ENCODE results near the gene SLC12A4.

The SLC12A4 gene

GRCh38 chr16:67959536-67960329 is 8.7 kb downstream of the SLC12A4 start:
- Mint-ChIP-seq H3K36me3 (ENCODE audit: low read depth) (peaks cover 10% of the 10 kb centered on the region), H3K4me3 (no peak overlapping the region), H3K9me3 (no peaks in the 10 kb centered on the region), H3K27me3 (no peaks in the 10 kb centered on the region), H3K4me1 (ENCODE audit: low read depth) (no peaks in the 10 kb centered on the region), H3K27ac (no peak overlapping the region)

GRCh38 chr16:67957622-67958021 is 10.8 kb downstream of the SLC12A4 start:
- Mint-ChIP-seq H3K36me3 (ENCODE audit: low read depth) (peaks cover 16% of the 10 kb centered on the region), H3K4me1 (ENCODE audit: low read depth) (no peaks in the 10 kb centered on the region), H3K27ac (no peak overlapping the region), H3K27me3 (no peaks in the 10 kb centered on the region), H3K9me3 (no peaks in the 10 kb centered on the region), H3K4me3 (no peak overlapping the region)

- H3K36me3 Mint-ChIP-seq (ENCODE audit: low read depth): peaks cover 20% of the 10 kb centered on the region
These were observed 13.8 kb downstream of the SLC12A4 start for GRCh38 chr16:67954421-67955196.

GRCh38 chr16:67953641-67954375 is 14.6 kb downstream of the SLC12A4 start:
- Mint-ChIP-seq H3K36me3 (ENCODE audit: low read depth) (peaks cover 20% of the 10 kb centered on the region), H3K4me1 (ENCODE audit: low read depth) (no peaks in the 10 kb centered on the region), H3K27me3 (no peaks in the 10 kb centered on the region), H3K4me3 (no peak overlapping the region), H3K9me3 (no peaks in the 10 kb centered on the region), H3K27ac (no peak overlapping the region)

More at GRCh38 chr16:67954421-67955196, 13.8 kb downstream of the SLC12A4 start:
- Mint-ChIP-seq H3K27me3 (no peaks in the 10 kb centered on the region), H3K9me3 (no peaks in the 10 kb centered on the region), H3K27ac (no peak overlapping the region), H3K4me1 (ENCODE audit: low read depth) (no peaks in the 10 kb centered on the region), H3K4me3 (no peak overlapping the region)

DNA sequence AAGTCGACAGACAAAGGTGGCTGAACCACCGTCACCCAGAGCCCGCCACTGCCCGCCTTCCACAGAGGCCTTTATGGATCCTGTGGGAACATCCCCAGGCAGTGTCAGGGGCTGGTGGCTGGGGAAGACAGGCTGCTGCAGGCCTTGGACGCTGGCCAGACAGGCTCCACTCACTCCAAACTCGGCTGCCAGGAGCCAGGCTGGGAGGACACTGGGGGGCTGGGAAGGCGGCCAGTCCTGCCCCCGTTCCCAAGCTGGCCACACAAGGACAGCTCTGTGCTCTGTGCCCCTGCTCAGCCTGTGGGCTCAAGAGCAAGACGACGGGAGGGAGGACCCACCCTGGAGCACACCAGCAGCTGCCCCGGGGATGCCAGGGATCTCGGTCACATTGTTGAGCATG is 17.0 kb downstream of the SLC12A4 start:
- Mint-ChIP-seq H3K27ac (no peak overlapping the region), H3K4me3 (no peak overlapping the region), H3K36me3 (ENCODE audit: low read depth) (peaks cover 15% of the 10 kb centered on the region), H3K27me3 (no peaks in the 10 kb centered on the region), H3K4me1 (ENCODE audit: low read depth) (no peaks in the 10 kb centered on the region), H3K9me3 (no peaks in the 10 kb centered on the region)

DNA sequence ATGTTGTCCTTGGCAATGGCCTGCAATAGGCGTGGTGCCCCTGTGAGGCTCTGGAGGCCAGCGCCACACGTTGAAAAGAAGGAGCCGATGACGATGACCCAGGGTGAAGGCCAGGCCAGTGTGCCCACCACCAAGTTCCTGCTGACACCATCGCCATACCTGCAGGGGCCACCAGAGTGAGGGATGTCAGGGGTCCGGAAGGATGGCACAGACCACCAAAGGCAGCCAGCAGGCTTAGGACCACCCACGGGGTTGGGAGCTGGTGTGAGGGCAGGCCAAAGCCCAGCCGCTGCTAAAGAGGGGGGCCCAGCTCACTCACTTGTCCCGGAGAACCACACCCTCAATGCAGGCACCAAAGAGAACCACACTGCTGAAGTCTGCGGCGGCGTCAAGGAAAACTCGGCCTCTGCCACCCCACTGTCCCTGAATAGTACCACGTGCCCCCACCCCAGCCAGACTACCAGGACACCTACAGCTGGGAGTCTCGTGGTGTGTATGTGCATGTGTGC is 18.0 kb downstream of the SLC12A4 start:
- H3K9me3 Mint-ChIP-seq: no peaks in the 10 kb centered on the region
- H3K27ac Mint-ChIP-seq: no peak overlapping the region
- H3K27me3 Mint-ChIP-seq: no peaks in the 10 kb centered on the region
- H3K4me3 Mint-ChIP-seq: no peak overlapping the region
- no peaks in the 10 kb centered on the region for H3K4me1 Mint-ChIP-seq (ENCODE audit: low read depth)
- peaks cover 15% of the 10 kb centered on the region for H3K36me3 Mint-ChIP-seq (ENCODE audit: low read depth)

DNA sequence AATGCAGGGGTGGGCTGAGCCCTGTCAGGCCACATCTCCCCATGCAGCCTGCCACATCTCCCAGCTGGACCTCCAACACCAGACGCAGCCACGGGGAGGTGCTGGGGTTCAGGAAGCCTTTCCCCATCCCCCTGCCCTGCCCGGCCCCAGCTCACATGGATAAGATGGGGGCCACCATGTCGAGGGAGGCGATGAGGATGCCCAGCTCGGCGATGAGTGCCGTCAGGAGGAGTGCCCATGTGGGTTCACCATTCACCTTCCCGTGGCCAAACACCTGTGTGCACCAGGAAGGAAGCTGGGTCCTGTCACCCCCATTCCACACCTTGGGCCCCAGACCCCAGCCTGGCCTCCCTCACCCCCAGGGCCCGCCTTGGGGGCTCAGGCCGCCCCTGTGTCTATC is 18.8 kb downstream of the SLC12A4 start:
- Mint-ChIP-seq H3K36me3 (ENCODE audit: low read depth) (peaks cover 15% of the 10 kb centered on the region), H3K27me3 (no peaks in the 10 kb centered on the region), H3K4me1 (ENCODE audit: low read depth) (no peaks in the 10 kb centered on the region), H3K4me3 (no peak overlapping the region), H3K9me3 (no peaks in the 10 kb centered on the region), H3K27ac (no peak overlapping the region)

- no peaks in the 10 kb centered on the region for H3K4me1 Mint-ChIP-seq (ENCODE audit: low read depth)
- no peaks in the 10 kb centered on the region for H3K9me3 Mint-ChIP-seq
- H3K27ac Mint-ChIP-seq: no peak overlapping the region
- H3K4me3 Mint-ChIP-seq: no peak overlapping the region
- peaks cover 8% of the 10 kb centered on the region for H3K36me3 Mint-ChIP-seq (ENCODE audit: low read depth)
- no peaks in the 10 kb centered on the region for H3K27me3 Mint-ChIP-seq
These were observed 20.4 kb downstream of the SLC12A4 start for GRCh38 chr16:67948015-67948414.

GRCh38 chr16:67946966-67947558 is 21.4 kb downstream of the SLC12A4 start:
- no peak overlapping the region for H3K4me3 Mint-ChIP-seq
- no peak overlapping the region for H3K27ac Mint-ChIP-seq
- H3K4me1 Mint-ChIP-seq (ENCODE audit: low read depth): no peaks in the 10 kb centered on the region
- no peaks in the 10 kb centered on the region for H3K9me3 Mint-ChIP-seq
- H3K27me3 Mint-ChIP-seq: no peaks in the 10 kb centered on the region
- H3K36me3 Mint-ChIP-seq (ENCODE audit: low read depth): peaks cover 5% of the 10 kb centered on the region

- Mint-ChIP-seq H3K27ac (no peak overlapping the region), H3K4me1 (ENCODE audit: low read depth) (peaks cover 6% of the 10 kb centered on the region), H3K4me3 (no peak overlapping the region), H3K9me3 (no peaks in the 10 kb centered on the region), H3K27me3 (no peaks in the 10 kb centered on the region), H3K36me3 (ENCODE audit: low read depth) (no peaks in the 10 kb centered on the region)
These were observed 22.3 kb downstream of the SLC12A4 start for GRCh38 chr16:67946128-67946569.

GRCh38 chr16:67945392-67945933 is 23.0 kb downstream of the SLC12A4 start:
- no peaks in the 10 kb centered on the region for H3K27me3 Mint-ChIP-seq
- peaks cover 8% of the 10 kb centered on the region for H3K4me1 Mint-ChIP-seq (ENCODE audit: low read depth)
- no peak overlapping the region for H3K4me3 Mint-ChIP-seq
- H3K27ac Mint-ChIP-seq: no peak overlapping the region
- no peaks in the 10 kb centered on the region for H3K36me3 Mint-ChIP-seq (ENCODE audit: low read depth)
- no peaks in the 10 kb centered on the region for H3K9me3 Mint-ChIP-seq

- H3K27me3 Mint-ChIP-seq: no peaks in the 10 kb centered on the region
- H3K4me1 Mint-ChIP-seq (ENCODE audit: low read depth): peaks cover 14% of the 10 kb centered on the region
- no peak overlapping the region for H3K27ac Mint-ChIP-seq
- H3K9me3 Mint-ChIP-seq: no peaks in the 10 kb centered on the region
- H3K36me3 Mint-ChIP-seq (ENCODE audit: low read depth): no peaks in the 10 kb centered on the region
- H3K4me3 Mint-ChIP-seq: no peak overlapping the region
These were observed 23.6 kb downstream of the SLC12A4 start for GRCh38 chr16:67944690-67945391.

GRCh38 chr16:67943619-67944504 is 24.6 kb downstream of the SLC12A4 start, which contains the start of gene LCAT:
Gene LCAT, minus strand, starts transcription at chr16:67944120. Its CDS starts 19 bp downstream, at chr16:67944101.
- Mint-ChIP-seq H3K27ac (no peak within 1 kb of the TSS), H3K36me3 (ENCODE audit: low read depth) (no peaks in the 10 kb centered on the region), H3K4me3 (no peak within 1 kb of the TSS), H3K9me3 (no peaks in the 10 kb centered on the region), H3K27me3 (no peaks in the 10 kb centered on the region), H3K4me1 (ENCODE audit: low read depth) (peaks cover 24% of the 10 kb centered on the region)
